GM18907 (cell line): Measurements from ENCODE around the gene RAP1GAP.

Experiments used
- ATAC-seq: cut with Tn5 transposase; IDR thresholded peaks from one replicate; pipeline ENCODE4 v1.9.1; 2021; ENCODE audit warnings: mild to moderate bottlenecking, moderate library complexity; ENCODE audit not compliant: unreplicated experiment

RAP1GAP gene

GRCh38 chr1:21669258-21670058 lies at the start of gene RAP1GAP:
TSS of gene RAP1GAP (minus strand) at chr1:21669357. CDS start at chr1:21620032, 49,325 bp downstream.
- no peak for ATAC-seq

GRCh38 chr1:21716169-21716568 lies 47.0 kb upstream of the RAP1GAP start:
- ATAC-seq: no peak

GRCh38 chr1:21707891-21708290 lies 38.7 kb upstream of the RAP1GAP start:
- no peak for ATAC-seq

GRCh38 chr1:21707086-21707840 lies 38.1 kb upstream of the RAP1GAP start:
- ATAC-seq: no peak

GRCh38 chr1:21706151-21706835 lies 37.1 kb upstream of the RAP1GAP start:
- no peak for ATAC-seq

- ATAC-seq: no peak
These were observed 36.3 kb upstream of the RAP1GAP start for GRCh38 chr1:21705303-21705980.

- no peak for ATAC-seq
These were observed 35.0 kb upstream of the RAP1GAP start for GRCh38 chr1:21704145-21704544.

GRCh38 chr1:21703318-21703963 lies 34.3 kb upstream of the RAP1GAP start:
- no peak for ATAC-seq

- no peak for ATAC-seq
These were observed 33.6 kb upstream of the RAP1GAP start for GRCh38 chr1:21702780-21703179.

GRCh38 chr1:21701401-21701800 lies 32.2 kb upstream of the RAP1GAP start:
- no peak for ATAC-seq

GRCh38 chr1:21700094-21700493 lies 30.9 kb upstream of the RAP1GAP start:
- ATAC-seq: no peak

GRCh38 chr1:21696931-21697330 lies 27.8 kb upstream of the RAP1GAP start:
- ATAC-seq: no peak

- no peak for ATAC-seq
These were observed 24.6 kb upstream of the RAP1GAP start for GRCh38 chr1:21693732-21694131.

- no peak for ATAC-seq
These were observed 22.6 kb upstream of the RAP1GAP start for GRCh38 chr1:21691739-21692138.

- no peak for ATAC-seq
These were observed 20.7 kb upstream of the RAP1GAP start for GRCh38 chr1:21689661-21690372.

- ATAC-seq: no peak
These were observed 17.9 kb upstream of the RAP1GAP start for GRCh38 chr1:21687081-21687529.

- ATAC-seq: no peak
These were observed 17.0 kb upstream of the RAP1GAP start for GRCh38 chr1:21685946-21686678.

GRCh38 chr1:21681426-21681825 lies 12.3 kb upstream of the RAP1GAP start:
- no peak for ATAC-seq

GRCh38 chr1:21680918-21681317 lies 11.8 kb upstream of the RAP1GAP start:
- ATAC-seq: no peak
